ENCODE measurements around the gene TMEM187.

TMEM187 gene

DNA sequence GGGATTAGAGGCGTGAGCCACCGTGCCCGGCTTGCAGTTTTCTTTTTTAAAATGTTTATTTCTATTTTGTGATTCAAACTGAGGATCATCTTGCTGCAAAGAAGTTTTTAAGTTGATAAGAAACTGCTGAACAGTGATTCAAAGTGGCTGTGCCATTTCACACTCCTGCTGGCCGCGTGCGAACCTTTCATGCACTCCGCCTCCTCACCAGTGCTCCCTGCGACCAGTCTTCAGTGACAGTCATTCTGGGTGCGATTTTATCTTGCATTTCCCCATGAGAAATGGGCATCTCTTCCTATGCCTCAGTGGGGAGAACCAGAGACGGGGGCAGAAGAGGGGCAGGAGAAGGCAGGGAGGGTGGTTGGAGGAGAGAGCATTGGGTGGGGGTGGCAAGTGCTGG is 21.4 kb downstream of the TMEM187 start:
- TF ChIP-seq TAF1 (IDR thresholded peaks at IDR 0.05; ENCODE audit: low read depth) (no peak), MAX (IDR thresholded peaks at IDR 0.05) (no peak), TCF12 (IDR thresholded peaks at IDR 0.05; ENCODE audit: low read depth) (no peak), NFIC (IDR thresholded peaks at IDR 0.05) (no peak), EGR1 (IDR thresholded peaks at IDR 0.05) (no peak), TEAD4 (IDR thresholded peaks at IDR 0.05) (no peak), YY1 (IDR thresholded peaks at IDR 0.05; ENCODE audit: low read depth) (no peak), REST (IDR thresholded peaks at IDR 0.05; ENCODE audit: low read depth) (no peak), FOXM1 (IDR thresholded peaks at IDR 0.05; ENCODE audit: borderline replicate concordance, low read depth) (no peak), RAD21 (IDR thresholded peaks at IDR 0.05; ENCODE audit: low read depth) (no peak), ZBTB7A (IDR thresholded peaks at IDR 0.05; ENCODE audit: low read depth) (no peak), CREB1 (IDR thresholded peaks at IDR 0.05; ENCODE audit: low read depth) (no peak), EP300 (IDR thresholded peaks at IDR 0.05; ENCODE audit: borderline replicate concordance) (no peak), CEBPB (IDR thresholded peaks at IDR 0.05) (no peak)
- TF ChIP-seq, protein P1, sequence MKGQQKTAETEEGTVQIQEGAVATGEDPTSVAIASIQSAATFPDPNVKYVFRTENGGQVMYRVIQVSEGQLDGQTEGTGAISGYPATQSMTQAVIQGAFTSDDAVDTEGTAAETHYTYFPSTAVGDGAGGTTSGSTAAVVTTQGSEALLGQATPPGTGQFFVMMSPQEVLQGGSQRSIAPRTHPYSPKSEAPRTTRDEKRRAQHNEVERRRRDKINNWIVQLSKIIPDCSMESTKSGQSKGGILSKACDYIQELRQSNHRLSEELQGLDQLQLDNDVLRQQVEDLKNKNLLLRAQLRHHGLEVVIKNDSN (IDR thresholded peaks at IDR 0.05): no peak

GRCh38 chrX:153995504-153995903 is 22.9 kb downstream of the TMEM187 start:
- TF ChIP-seq, protein P1 (IDR thresholded peaks at IDR 0.05): no peak
- no peak for TF ChIP-seq REST (IDR thresholded peaks at IDR 0.05; ENCODE audit: low read depth)
- no peak for TF ChIP-seq ZBTB7A (IDR thresholded peaks at IDR 0.05; ENCODE audit: low read depth)
- TF ChIP-seq EGR1 (IDR thresholded peaks at IDR 0.05): no peak
- TF ChIP-seq RAD21 (IDR thresholded peaks at IDR 0.05; ENCODE audit: low read depth): no peak
- no peak for TF ChIP-seq YY1 (IDR thresholded peaks at IDR 0.05; ENCODE audit: low read depth)
- TF ChIP-seq CREB1 (IDR thresholded peaks at IDR 0.05; ENCODE audit: low read depth): no peak
- TF ChIP-seq TEAD4 (IDR thresholded peaks at IDR 0.05): no peak
- TF ChIP-seq EP300 (IDR thresholded peaks at IDR 0.05; ENCODE audit: borderline replicate concordance): no peak

DNA sequence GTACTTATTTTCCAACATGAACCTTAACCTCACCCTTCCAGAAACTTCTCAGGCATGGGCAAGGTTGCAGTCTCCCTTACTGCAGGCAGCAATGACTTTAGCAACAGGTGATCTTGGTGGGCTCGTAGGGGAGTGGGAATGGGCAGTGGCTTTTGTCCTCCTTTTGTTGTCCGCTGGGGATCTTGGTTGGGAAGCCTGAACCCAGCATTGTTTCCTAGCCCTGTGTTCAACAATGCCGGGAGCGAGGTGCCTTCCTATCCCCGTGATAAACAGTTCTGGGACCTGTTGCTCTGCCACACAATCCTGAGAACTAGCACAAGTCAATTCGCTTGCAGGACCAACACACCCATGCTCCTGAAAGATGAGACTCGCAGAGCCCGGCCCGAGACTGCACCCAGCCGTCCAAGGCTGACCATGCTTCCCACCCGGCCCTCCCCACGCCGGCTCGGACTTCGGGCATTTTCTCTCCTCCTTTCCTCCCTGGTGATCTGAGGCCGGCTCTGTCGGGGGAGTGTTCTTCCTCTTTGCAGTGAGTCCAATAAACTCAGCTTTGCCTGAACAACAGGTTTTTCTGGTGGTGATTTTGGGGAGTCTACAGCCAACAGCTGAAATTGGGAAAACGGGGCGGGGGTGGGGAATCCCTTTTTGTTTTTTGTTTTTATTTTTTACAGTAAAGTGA is 26.9 kb downstream of the TMEM187 start:
- no peak for TF ChIP-seq ZBTB7A (IDR thresholded peaks at IDR 0.05; ENCODE audit: low read depth)
- no peak for TF ChIP-seq YY1 (IDR thresholded peaks at IDR 0.05; ENCODE audit: low read depth)
- TF ChIP-seq TCF12 (IDR thresholded peaks at IDR 0.05; ENCODE audit: low read depth): no peak
- TF ChIP-seq REST (IDR thresholded peaks at IDR 0.05; ENCODE audit: low read depth): no peak

- no peak for TF ChIP-seq EP300 (IDR thresholded peaks at IDR 0.05; ENCODE audit: borderline replicate concordance)
- TF ChIP-seq TCF12 (IDR thresholded peaks at IDR 0.05; ENCODE audit: low read depth): no peak
- TF ChIP-seq TAF1 (IDR thresholded peaks at IDR 0.05; ENCODE audit: low read depth): no peak
- no peak for TF ChIP-seq CREB1 (IDR thresholded peaks at IDR 0.05; ENCODE audit: low read depth)
- TF ChIP-seq YY1 (IDR thresholded peaks at IDR 0.05; ENCODE audit: low read depth): no peak
- TF ChIP-seq MAX (IDR thresholded peaks at IDR 0.05): no peak
- TF ChIP-seq RAD21 (IDR thresholded peaks at IDR 0.05; ENCODE audit: low read depth): no peak
- no peak for TF ChIP-seq REST (IDR thresholded peaks at IDR 0.05; ENCODE audit: low read depth)
- no peak for TF ChIP-seq FOXM1 (IDR thresholded peaks at IDR 0.05; ENCODE audit: borderline replicate concordance, low read depth)
- no peak for TF ChIP-seq NFIC (IDR thresholded peaks at IDR 0.05)
Observed at GRCh38 chrX:154000051-154000450, 27.5 kb downstream of the TMEM187 start.
